Progenitor cell of endocrine pancreas (in vitro differentiated cells): ENCODE data around the gene MED9. TPM values are rescaled to one million over a fixed set of nuclear protein-coding genes. Genes with fewer than 3 reads are reported as not detected.

Experiments used
- DNase-seq: peaks from one replicate; pipeline ENCODE4 v3.0.0; 2021; ENCODE audit warnings: low spot score; ENCODE audit not compliant: unreplicated experiment
- H3K27ac Mint-ChIP-seq: 2 replicates; pipeline ENCODE4 v1.8.0; 2021; ENCODE audit warnings: mild to moderate bottlenecking, moderate library complexity, mixed read lengths
- H3K27me3 Mint-ChIP-seq: 2 replicates; pipeline ENCODE4 v1.8.0; 2021; ENCODE audit warnings: mixed read lengths
- H3K36me3 Mint-ChIP-seq: 2 replicates; pipeline ENCODE4 v1.8.0; 2022; ENCODE audit warnings: mixed read lengths; ENCODE audit not compliant: insufficient read depth
- H3K4me1 Mint-ChIP-seq: 2 replicates; pipeline ENCODE4 v1.8.0; 2021; ENCODE audit warnings: low read depth, mixed read lengths
- H3K4me3 Mint-ChIP-seq: 2 replicates; pipeline ENCODE4 v1.8.0; 2021; ENCODE audit warnings: low read depth, mild to moderate bottlenecking, moderate library complexity, mixed read lengths
- H3K9me3 Mint-ChIP-seq: 2 replicates; pipeline ENCODE4 v1.8.0; 2021; ENCODE audit warnings: low read depth, mixed read lengths
- total RNA-seq: library from RNA; stranded (reverse); gene quantifications from 2 replicates; pipeline ENCODE4 v1.2.1, GENCODE V29; 2021
- TF ChIP-seq, protein P1 (sequence below): fragments of 200-600 bp; sonication (generic); IDR thresholded peaks from one replicate; pipeline ENCODE4 v1.5.0; 2021; ENCODE audit warnings: antibody characterized with exemption, mild to moderate bottlenecking; ENCODE audit not compliant: unreplicated experiment

MED9 gene
- total RNA-seq, 1 donor from 2014 or later, result 17.0 TPM

DNA sequence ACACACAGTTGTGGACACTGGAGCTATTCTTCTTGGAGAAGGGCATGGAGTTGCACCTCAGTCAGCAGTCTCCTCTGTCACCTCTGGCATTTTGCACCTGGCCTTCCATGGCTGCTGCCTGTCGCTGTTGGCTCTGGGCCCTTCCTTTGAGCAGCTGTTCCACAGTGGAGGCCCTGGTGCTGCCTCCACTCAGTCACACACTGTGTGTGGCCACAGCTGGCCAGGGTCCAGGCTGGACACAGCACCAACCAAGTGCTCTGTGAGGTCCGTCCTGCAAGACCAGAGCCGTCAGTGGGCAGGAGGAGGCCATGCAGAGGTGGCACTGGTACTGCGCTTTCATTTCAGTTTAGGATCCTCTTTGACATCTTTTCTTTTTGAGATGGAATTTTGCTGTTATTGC, 21.6 kb upstream of the MED9 start:
- no peaks in the 10 kb centered on the region for H3K36me3 Mint-ChIP-seq
- peaks cover 4% of the 10 kb centered on the region for H3K9me3 Mint-ChIP-seq
- H3K27ac Mint-ChIP-seq, result no peak overlapping the region

DNA sequence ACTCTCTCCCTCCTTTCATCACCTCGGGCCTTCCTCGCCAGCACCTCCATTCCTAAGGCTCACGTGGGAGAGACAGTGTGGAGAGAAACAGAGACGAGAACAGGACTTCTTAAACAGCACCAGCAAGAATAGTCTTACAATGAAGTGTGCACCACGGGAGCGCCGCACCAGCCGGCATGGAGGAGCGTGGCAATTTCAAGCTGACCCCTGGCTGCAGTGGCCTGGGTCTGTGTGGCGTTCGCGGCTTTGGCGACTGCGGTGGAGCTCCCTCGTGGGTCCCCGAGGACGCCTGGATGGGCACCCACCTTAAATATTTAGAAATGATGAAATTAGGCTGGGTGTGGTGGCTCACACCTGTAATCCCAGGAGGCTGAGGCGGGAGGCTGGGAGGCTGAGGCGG, 20.5 kb upstream of the MED9 start:
- H3K4me3 Mint-ChIP-seq, result no peak overlapping the region
- no peak overlapping the region for H3K27ac Mint-ChIP-seq
- H3K9me3 Mint-ChIP-seq, result peaks cover 6% of the 10 kb centered on the region
- TF ChIP-seq, protein P1, sequence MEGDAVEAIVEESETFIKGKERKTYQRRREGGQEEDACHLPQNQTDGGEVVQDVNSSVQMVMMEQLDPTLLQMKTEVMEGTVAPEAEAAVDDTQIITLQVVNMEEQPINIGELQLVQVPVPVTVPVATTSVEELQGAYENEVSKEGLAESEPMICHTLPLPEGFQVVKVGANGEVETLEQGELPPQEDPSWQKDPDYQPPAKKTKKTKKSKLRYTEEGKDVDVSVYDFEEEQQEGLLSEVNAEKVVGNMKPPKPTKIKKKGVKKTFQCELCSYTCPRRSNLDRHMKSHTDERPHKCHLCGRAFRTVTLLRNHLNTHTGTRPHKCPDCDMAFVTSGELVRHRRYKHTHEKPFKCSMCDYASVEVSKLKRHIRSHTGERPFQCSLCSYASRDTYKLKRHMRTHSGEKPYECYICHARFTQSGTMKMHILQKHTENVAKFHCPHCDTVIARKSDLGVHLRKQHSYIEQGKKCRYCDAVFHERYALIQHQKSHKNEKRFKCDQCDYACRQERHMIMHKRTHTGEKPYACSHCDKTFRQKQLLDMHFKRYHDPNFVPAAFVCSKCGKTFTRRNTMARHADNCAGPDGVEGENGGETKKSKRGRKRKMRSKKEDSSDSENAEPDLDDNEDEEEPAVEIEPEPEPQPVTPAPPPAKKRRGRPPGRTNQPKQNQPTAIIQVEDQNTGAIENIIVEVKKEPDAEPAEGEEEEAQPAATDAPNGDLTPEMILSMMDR, result no peak
- no peaks in the 10 kb centered on the region for H3K36me3 Mint-ChIP-seq
- no peaks in the 10 kb centered on the region for H3K4me1 Mint-ChIP-seq
- no peak for DNase-seq
- peaks cover 8% of the 10 kb centered on the region for H3K27me3 Mint-ChIP-seq

More for the DNA sequence above, 21.6 kb upstream of the MED9 start:
- no peak for DNase-seq
- H3K4me1 Mint-ChIP-seq, result no peaks in the 10 kb centered on the region
- H3K4me3 Mint-ChIP-seq, result no peak overlapping the region
- H3K27me3 Mint-ChIP-seq, result peaks cover 12% of the 10 kb centered on the region
- TF ChIP-seq, protein P1, result no peak

DNA sequence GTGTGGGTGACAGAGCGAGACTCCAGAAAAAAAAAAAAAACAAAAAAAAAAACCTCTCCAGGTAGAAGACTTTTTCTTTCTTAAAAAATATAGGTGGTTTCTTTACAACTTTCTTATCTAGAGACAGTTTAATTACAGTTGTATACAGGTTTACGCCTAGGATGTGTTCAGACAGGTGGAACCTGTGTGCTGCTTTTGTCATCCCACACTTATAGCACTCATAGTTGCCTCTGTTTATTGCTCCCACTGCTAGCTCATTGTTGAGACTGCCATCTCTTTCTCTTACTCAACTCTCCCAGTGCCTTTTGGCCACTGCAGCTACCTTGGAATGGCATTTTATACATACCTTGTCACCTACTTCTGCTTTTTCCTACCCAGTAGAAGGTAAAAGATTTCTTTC, 19.1 kb upstream of the MED9 start:
- Mint-ChIP-seq H3K4me1 (no peaks in the 10 kb centered on the region), H3K27me3 (peaks cover 8% of the 10 kb centered on the region), H3K4me3 (no peak overlapping the region), H3K36me3 (no peaks in the 10 kb centered on the region), H3K9me3 (peaks cover 6% of the 10 kb centered on the region), H3K27ac (no peak overlapping the region)
- DNase-seq, result no peak
- TF ChIP-seq, protein P1, result no peak

DNA sequence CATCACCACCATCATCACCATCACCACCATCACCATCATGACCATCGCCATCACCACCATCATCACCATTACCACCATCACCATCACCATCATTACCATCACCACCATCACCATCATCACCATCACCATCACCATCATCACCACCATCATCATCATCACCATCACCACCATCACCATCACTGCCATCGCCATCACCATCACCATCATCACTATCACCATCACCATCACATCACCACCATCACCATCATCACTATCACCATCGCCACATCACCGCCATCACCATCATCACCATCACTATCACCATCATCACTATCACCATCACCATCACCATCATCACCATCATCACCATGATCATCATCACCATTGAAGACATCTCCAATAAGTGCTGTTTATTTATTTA, 16.8 kb upstream of the MED9 start:
- TF ChIP-seq, protein P1, result no peak
- no peaks in the 10 kb centered on the region for H3K36me3 Mint-ChIP-seq
- peaks cover 8% of the 10 kb centered on the region for H3K27me3 Mint-ChIP-seq
- no peaks in the 10 kb centered on the region for H3K4me1 Mint-ChIP-seq
- DNase-seq, result no peak
- no peak overlapping the region for H3K27ac Mint-ChIP-seq
- peaks cover 6% of the 10 kb centered on the region for H3K9me3 Mint-ChIP-seq
- no peak overlapping the region for H3K4me3 Mint-ChIP-seq

DNA sequence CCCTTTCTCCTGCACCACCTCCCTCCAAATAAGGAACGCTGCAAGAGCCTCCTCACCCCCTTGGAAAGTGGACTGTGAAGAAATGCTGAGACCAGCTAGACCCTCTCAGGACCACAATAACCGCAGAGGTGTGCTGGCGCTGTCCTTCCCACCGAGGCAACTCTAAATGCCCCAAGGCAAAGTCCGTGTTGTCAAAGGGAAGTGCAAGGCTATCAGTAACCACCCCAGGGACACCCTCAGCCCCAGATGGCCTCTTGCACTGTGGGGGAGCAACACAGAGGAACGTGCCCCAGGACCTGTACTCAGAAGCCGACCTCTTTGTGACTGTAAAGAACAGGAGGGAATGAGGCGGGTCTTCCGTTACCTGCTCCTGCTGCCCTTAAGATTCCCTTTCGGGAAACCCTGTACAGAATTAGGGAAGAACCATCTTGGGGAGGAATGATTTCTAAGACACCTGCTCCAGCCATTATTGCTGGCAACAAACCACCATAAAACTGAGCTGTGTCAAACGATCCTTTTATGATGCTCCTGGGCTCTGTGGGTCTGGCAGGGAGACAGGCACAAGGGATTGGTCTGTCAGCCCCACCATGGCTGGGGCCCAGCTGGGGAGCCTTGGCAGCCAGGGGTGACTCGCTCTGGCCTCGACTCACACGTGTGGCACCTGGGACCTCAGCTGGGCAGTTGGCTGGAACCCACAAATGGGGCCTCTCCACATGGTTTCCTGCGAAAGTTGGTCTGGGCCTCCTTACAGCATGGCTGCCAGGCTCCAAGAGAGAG, 14.6 kb upstream of the MED9 start:
- H3K27me3 Mint-ChIP-seq, result peaks cover 12% of the 10 kb centered on the region
- no peak for DNase-seq
- no peaks in the 10 kb centered on the region for H3K4me1 Mint-ChIP-seq
- TF ChIP-seq, protein P1, result no peak
- H3K36me3 Mint-ChIP-seq, result no peaks in the 10 kb centered on the region
- no peak overlapping the region for H3K4me3 Mint-ChIP-seq
- H3K9me3 Mint-ChIP-seq, result peaks cover 6% of the 10 kb centered on the region
- no peak overlapping the region for H3K27ac Mint-ChIP-seq
